Fibroblast of the aortic adventitia (primary cell): ENCODE measurements around the gene NDFIP1. TPM values are rescaled to one million over a fixed set of nuclear protein-coding genes. Genes with fewer than 3 reads are reported as not detected.

ENCODE experiments used
- DNase-seq: peaks from one replicate; pipeline ENCODE4 v3.0.0-alpha.2; 2010; ENCODE audit warnings: low read depth
- H3K4me3 ChIP-seq: 2 replicates; pipeline ENCODE4 v1.5.1; 2011; ENCODE audit warnings: low read depth, mild to moderate bottlenecking, control low read depth, low read length, moderate library complexity
- total RNA-seq: library from RNA; depleted of rRNA; stranded (reverse); fragments of >200 nt; gene quantifications from 2 replicates; pipeline ENCODE4 v1.2.3, GENCODE V29; 2012; ENCODE audit warnings: low replicate concordance
- TF ChIP-seq, protein P1 (sequence below): IDR thresholded peaks from 2 replicates; pipeline ENCODE4 v1.5.1; 2011; ENCODE audit warnings: mild to moderate bottlenecking, low read length, control low read depth, inconsistent platforms; ENCODE audit not compliant: insufficient read depth

Gene NDFIP1
- total RNA-seq, 1 donor, result 71.4 TPM

DNA sequence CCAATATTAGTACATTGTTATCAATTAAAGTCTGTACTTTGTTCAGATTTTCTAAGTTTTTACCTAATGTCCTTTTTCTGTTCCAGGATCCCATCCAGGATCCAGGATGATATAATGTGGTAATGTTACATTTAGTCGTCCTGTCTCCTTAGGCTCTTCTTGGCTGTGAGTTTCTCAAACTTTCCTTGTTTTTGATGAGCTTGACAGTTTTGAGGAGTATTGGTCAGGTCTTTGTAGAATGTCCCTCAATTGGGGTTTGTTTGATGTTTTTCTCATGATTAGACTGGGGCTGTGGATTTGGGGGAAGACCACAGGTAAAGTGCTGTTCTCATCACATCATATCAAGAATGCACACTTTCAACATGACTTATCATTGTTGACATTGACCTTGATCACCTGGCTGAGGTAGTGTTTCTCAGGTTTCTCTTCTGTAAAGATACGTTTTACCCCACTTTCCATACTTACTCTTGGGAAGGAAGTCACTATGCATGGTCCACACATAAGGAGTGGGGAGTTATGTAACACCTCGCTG lies 9.6 kb downstream of the NDFIP1 start:
- TF ChIP-seq, protein P1, sequence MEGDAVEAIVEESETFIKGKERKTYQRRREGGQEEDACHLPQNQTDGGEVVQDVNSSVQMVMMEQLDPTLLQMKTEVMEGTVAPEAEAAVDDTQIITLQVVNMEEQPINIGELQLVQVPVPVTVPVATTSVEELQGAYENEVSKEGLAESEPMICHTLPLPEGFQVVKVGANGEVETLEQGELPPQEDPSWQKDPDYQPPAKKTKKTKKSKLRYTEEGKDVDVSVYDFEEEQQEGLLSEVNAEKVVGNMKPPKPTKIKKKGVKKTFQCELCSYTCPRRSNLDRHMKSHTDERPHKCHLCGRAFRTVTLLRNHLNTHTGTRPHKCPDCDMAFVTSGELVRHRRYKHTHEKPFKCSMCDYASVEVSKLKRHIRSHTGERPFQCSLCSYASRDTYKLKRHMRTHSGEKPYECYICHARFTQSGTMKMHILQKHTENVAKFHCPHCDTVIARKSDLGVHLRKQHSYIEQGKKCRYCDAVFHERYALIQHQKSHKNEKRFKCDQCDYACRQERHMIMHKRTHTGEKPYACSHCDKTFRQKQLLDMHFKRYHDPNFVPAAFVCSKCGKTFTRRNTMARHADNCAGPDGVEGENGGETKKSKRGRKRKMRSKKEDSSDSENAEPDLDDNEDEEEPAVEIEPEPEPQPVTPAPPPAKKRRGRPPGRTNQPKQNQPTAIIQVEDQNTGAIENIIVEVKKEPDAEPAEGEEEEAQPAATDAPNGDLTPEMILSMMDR, result no peak
- no peak overlapping the region for H3K4me3 ChIP-seq
- DNase-seq, result no peak

DNA sequence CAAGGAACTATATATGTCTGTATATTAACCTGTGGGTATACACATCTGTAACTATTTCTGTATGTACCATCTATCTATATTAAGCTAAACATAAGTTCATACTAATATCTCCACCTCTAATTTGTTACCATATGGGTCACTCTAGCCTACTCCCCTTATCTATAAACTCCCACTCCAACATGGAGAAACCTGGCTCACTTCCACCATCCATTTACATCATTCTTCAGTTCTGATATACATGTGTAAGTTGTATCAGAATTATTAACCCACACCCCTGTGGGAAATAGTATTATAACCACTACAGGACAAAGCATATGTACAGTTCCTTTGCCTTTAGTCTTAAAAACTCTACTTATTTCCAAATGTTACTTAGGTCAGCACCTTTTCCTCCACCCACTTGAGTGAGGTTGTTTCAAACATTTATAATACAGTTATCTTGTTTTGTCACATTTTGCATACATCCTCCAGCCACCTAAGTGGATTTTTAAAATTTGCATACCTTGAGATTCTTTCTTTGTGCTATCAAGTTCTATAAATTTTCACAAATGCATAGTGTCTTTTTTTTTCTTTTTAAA lies 10.6 kb downstream of the NDFIP1 start:
- H3K4me3 ChIP-seq, result no peak overlapping the region
- TF ChIP-seq, protein P1, result no peak
- no peak for DNase-seq

DNA sequence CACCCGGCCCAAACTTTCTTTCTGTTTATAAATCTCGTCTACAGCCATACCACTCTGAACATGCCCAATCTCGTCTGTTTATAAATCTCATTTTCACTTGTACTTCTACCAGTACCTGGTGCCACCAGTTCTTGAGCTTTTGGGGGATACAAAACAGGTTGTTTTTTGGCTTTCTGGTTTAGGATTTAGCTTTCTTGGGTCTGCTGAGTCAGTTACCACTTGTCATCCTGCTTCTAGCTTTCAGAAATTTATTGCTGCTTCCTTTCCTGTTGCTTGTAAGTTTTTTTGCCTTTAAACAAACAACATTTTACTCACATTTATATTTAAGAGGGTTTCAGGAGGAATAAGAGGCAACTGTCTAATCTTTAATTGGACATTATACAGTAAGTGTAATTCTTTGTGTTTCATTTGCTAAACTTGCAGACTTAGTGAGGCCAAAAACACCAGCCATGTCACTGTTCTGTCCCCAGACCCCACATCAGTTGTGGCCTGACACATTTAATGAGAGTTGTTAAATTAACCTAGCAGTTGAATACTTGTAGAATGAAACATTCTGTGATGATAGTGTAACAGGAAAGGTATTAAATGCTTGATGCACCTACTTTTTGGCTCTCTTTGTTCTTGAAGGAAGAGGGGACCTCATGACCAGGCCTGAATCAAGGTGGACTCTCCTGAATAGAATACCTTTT lies 11.8 kb downstream of the NDFIP1 start:
- DNase-seq, result no peak
- H3K4me3 ChIP-seq, result no peak overlapping the region
- TF ChIP-seq, protein P1, result no peak

DNA sequence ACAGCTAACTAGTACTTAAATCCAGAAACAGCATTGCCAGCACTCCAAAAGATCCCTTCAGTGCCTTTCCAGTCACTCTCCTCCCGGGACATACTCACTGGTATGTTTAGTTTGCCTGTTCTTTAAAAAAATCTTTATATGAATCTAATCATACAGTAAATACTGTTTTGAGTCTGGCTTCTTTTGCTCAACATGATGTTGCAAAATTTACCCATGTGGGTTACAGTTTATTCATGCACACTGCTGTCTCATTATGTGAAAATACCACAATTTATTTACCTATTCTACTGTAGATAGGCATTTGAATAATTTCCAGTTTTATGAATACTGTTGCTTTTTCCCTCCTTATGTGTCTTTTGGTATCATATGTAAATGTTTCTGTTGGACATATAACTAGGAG lies 13.5 kb downstream of the NDFIP1 start:
- no peak for DNase-seq
- no peak overlapping the region for H3K4me3 ChIP-seq
- TF ChIP-seq, protein P1, result no peak

DNA sequence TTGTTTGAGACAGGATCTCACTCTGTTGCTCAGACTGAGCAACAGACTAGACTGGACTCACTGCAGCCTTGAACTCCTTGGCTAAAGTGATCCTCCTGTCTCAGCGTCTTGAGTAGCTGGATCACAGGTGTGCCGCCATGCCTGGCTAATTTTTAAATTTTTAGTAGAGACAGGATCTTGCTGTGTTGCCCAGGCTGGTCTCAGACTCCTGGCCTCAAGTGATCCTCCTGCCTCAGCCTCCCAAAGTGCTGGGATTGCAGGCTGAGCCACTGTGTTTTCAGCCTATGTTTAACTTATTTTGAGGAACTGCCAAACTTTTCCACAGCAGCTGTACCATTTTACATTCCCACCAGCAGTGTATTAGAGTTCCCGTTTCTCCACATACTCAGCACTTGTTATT lies 16.8 kb downstream of the NDFIP1 start:
- no peak for DNase-seq
- no peak overlapping the region for H3K4me3 ChIP-seq
- TF ChIP-seq, protein P1, result no peak

DNA sequence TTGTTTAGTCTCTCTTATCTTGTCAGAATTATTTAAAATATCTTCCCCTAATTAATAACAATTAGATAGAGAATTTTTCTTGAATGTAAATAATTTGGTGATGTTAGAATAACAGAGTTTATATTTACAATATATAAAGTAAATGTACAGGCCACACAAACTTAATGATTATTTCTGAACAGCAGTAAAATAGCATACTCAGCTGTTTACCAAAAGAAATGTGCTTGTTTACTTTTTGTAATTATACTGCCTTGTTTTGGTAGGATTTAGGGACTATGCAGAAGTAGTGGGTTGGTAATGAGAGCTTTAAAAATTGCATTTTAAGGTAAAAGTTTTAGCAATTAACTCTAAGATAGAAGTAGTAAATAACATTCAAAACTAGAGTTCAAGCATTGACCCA lies 17.4 kb downstream of the NDFIP1 start:
- TF ChIP-seq, protein P1, result no peak
- DNase-seq, result no peak
- H3K4me3 ChIP-seq, result no peak overlapping the region
